T follicular helper cell (primary cell): ENCODE results near the gene RCN2.
A peak's percentile ranks its signal among the peaks of the same experiment; 100 is the strongest.
"Not testable (repeated sequence)": the region's sequence is repeated elsewhere in the genome, so short reads cannot be mapped to it uniquely, and the experiment has no call there.

Experiments used
- DNase-seq: peaks from one replicate; pipeline ENCODE4 v3.0.0-alpha.2; 2020; ENCODE audit warnings: low read depth
- total RNA-seq, 2 experiments: gene quantifications; one replicate each; lab custom pipeline; 2026; lab: John Stamatoyannopoulos, UW

The RCN2 gene
- total RNA-seq: 46.5 to 57.8 reads per million in 2 experiments

DNA sequence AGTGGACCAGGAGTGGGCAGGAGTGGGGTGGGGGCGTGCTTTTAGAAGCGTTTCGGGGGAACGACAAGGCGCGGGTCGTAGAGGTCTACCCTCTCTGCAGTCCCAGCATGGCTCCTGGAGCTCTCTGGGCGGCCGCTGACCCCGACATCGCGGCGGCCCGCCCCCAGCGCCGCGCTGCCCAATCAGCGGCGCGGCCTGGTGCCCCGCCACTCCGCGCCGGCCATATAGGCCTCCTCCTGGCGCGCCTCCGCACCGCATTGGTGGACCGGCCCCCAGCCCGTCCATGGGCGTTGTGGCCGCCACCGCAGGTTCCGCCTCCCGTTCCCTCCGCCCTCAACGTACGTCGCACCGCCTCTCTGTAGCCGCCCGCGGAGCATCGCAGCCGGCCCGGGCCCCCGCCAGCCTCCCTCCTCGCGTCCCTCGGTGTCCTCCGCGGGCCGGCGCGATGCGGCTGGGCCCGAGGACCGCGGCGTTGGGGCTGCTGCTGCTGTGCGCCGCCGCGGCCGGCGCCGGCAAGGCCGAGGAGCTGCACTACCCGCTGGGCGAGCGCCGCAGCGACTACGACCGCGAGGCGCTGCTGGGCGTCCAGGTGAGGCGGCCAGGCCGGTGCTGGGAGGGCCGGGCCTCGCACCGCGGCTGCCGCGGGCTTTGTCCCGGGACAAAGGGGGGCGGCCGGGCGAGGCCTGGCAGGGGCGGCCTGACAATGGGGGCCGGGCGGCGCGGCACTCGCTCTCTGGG is at the start of gene RCN2:
RCN2 (plus strand) TSS at position 353 of the 738 bp plus-strand sequence; CDS start at position 446, 93 bp downstream.
- peak; percentile 83 for DNase-seq

- no peak for DNase-seq
Observed at GRCh38 chr15:76885212-76885611, 46.3 kb upstream of the RCN2 start.

DNA sequence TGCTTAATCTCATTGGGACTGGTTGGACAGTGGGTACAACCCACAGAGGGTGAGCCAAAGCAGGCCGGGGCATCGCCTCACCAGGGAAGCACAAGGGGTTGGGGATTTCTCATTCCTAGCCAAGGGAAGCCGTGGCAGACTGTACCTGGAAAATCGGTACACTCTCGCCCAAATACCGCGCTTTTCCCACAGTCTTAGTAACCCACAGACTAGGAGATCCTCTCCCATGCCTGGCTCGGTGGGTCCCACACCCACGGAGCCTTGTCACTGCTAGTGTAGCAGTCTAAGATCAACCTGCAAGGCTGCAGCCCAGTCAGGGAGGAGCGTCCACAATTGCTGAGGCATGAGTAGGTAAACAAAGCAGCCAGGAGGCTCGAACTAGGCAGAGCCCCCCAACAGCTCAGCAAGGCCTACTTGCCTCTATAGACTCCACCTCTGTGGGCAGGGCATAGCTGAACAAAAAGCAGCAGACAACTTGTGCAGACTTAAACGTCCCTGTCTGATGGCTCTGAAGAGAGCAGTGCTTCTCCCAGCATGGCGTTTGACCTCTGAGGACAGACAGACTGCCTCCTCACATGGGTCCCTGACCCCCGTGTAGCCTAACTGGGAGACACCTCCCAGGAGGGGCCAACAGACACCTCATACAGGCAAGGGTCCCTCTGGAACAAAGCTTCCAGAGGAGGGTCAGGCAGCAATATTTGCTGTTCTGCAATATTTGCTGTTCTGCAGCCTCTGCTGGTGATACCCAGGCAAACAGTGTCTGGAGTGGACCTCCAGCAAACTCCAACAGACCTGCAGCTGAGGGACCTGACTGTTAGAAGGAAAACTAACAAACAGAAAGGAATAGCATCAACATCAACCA is 44.0 kb upstream of the RCN2 start:
- not testable (repeated sequence) for DNase-seq

DNA sequence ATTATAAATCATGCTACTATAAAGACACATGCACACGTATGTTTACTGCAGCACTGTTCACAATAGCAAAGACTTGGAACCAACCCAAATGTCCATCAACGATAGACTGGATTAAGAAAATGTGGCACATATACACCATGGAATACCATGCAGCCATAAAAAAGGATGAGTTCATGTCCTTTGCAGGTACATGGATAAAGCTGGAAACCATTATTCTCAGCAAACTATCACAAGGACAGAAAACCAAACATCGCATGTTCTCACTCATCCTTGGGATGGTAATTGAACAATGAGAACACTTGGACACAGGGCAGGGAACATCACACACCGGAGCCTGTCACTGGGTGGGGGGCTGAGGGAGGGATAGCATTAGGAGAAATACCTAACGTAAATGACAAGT is 38.7 kb upstream of the RCN2 start:
- DNase-seq: not testable (repeated sequence)

DNA sequence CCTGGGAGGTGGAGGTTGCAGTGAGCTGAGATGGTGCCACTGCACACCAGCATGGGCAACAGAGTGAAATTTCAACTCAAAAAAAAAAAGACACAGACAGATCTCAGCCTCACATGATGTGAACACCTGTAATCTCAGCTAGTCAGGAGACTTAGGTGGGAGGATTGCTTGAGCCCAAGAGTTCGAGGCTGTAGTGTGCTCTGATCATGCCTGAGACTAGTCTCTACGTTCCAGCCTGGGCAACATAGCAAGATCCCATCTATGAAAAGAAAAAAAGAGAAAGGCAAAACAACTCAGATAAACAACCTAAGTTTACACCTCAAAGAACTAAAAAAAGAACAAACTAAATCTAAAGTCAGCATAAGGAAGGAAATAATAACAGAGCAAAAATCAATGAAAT is 37.4 kb upstream of the RCN2 start:
- no peak for DNase-seq

GRCh38 chr15:76898102-76898501 is 33.4 kb upstream of the RCN2 start:
- no peak for DNase-seq

- not testable (repeated sequence) for DNase-seq
Observed at GRCh38 chr15:76899176-76899930, 32.2 kb upstream of the RCN2 start.

- DNase-seq: not testable (repeated sequence)
Observed at GRCh38 chr15:76899931-76900310, 31.6 kb upstream of the RCN2 start.

GRCh38 chr15:76901965-76902364 is 29.6 kb upstream of the RCN2 start:
- no peak for DNase-seq

GRCh38 chr15:76903251-76903681 is 28.3 kb upstream of the RCN2 start:
- no peak for DNase-seq

DNA sequence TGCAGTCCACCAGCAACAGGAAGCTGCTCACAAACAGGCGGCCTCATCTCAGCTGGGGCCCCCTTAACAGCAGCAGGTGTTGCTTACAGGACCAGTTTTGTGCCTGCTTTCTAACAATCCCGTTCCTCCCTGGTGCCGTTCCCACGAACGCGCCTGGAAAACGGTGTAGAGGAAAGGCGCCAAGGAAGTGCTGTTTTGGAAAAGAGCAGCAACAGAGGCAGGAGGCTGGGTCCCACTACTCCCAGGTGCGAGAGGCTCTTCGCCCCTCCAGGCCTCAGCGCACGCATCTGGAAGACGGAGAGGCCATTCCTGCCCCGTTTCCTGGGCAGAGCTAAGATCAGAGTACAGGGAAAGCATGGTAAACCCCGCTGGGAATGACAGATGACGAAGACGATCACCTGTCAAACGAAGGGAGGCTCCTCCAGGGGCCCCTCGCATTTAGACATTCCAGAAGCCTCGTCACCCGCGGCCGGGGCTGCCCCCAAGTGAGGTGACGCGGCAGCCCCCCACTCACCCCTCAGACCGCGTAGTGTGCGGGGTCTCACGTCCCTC is 27.0 kb upstream of the RCN2 start:
- no peak for DNase-seq

- peak; percentile 86 for DNase-seq
Observed at GRCh38 chr15:76905013-76905839, 26.3 kb upstream of the RCN2 start, which contains the start of gene SCAPER. TSS of gene SCAPER (minus strand) at chr15:76905340. CDS start at chr15:76883817, 21,523 bp downstream.

DNA sequence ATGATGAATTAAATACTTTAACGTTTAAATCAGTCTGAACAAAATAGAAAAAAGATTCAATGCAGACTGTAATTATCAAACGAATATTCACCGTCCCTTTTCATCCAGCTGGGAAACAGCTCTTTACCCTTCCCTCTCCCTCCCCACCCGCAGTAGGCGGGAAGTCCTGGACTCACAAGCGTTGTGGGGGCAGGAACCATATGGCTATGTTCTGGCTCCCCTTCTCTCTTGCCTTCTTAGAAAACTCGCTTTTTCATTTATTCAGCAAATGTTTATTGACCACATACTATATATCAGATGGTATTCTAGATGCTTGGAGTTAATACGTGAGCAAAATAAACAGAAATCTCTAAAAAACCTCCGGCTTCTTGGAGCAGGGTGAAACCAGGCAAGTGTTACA is 25.7 kb upstream of the RCN2 start:
- DNase-seq: no peak

DNA sequence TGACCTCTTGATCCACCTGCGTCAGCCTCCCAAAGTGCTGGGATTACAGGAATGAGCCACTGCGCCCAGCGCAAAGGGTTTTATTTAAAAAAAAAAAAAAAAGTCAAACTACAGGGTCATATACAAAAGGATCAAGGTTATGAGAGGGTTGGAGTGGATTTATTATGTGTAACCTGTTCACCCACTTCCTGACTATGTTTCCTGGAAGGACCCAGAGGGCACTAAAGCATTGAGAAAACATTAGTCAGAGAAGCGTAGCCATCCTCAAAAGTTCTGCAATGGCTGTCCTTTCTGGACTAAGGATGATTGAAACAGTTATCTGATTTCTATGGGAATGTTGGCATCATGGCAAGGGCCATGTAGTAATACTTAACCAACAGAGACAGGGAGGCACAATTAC is 19.1 kb upstream of the RCN2 start:
- no peak for DNase-seq

GRCh38 chr15:76913737-76914136 is 17.8 kb upstream of the RCN2 start:
- DNase-seq: no peak

DNA sequence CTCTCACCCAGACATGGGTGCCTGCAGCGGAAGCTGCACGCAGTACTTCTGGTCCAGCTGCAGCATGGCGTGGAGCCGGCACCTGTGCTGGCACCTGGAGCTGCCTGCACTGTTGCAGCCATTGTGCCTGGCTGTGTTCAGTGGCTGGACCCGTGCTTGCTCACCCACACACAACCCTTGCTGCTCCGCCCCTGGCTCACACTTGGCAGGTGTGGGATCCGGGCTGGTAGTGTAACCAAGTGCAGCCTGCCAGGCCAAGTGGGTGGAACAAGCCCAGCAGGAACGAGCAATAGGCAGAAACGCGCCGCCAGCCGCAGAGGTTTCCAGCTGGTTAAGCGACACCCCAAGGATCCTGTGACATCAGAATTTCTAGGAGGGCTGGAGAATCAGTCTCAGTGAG is 15.2 kb upstream of the RCN2 start:
- DNase-seq: no peak

DNA sequence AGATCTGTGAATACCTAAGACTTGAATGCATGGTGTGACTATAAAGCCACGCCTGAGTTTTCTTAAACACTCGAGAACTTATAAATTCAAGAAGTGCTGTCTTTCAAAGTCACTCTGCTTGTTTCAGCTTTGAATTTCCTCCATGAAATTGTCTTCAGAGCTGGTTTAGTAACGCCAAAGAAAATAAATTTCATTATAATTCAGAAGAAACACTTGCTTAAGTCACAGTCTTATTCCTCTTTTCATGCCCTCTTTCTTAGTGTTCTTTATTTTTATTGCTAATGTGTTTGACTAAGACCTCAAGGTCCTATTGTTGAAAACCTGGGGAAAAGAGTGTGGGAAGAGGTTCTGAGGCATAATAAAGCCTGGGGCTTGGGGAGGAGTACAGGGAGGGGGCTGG is 3.3 kb upstream of the RCN2 start:
- DNase-seq: no peak

DNA sequence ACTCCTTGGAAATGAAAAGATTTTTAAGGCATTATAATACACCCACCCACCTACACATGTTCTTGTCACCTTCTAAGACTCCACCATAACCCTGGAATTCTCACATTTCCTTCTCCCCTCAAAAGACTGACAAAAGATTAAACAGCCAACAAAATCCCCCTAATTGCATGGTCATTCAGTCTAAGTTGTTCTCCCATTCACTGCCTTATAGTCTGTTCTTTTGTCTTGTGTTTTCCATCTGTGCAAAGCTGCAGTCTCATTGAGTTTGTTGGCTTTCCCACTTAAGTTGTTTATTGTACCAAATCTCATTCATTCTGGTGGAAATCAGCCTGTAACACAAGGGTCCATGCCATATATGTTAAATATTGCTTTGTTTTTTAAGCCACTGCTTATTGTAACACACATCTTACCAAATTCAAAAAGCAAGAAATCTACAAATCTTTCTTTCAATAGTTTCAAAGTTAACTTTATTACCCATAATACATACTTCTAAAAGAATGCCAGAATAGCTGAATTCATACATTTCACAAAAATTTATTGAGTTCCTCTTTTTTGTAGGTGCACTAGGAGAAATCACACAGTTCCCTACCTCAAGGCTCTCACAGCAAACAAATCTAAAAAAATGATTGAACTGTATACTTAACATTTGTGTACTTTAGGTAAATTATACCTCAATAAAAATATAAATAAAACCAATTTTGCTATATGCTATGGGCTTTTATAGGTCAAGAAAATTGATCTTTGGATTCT is 2.4 kb upstream of the RCN2 start:
- DNase-seq: no peak

- no peak for DNase-seq
Observed at GRCh38 chr15:76930831-76931396, 635 bp upstream of the RCN2 start.
